GM12875 (cell line): ENCODE results near the gene TAF1A.

ENCODE experiments used
- H3K4me3 ChIP-seq: one replicate; pipeline ENCODE4 v1.5.1; 2011; ENCODE audit warnings: low read depth, low read length, control low read depth
- CTCF ChIP-seq: IDR thresholded peaks from 2 replicates; pipeline ENCODE4 v1.5.1; 2011; ENCODE audit warnings: low read depth, mild to moderate bottlenecking, control low read depth, inconsistent platforms, low read length, moderate library complexity, borderline replicate concordance; ENCODE audit not compliant: insufficient read depth

The TAF1A gene

GRCh38 chr1:222589462-222590302, at the start of gene TAF1A:
Gene TAF1A (minus strand): TSS chr1:222589933.
- TF ChIP-seq CTCF, result no peak

GRCh38 chr1:222634180-222635013, 44.7 kb upstream of the TAF1A start:
- no peak overlapping the region for H3K4me3 ChIP-seq
- peak; percentile 67; the same call in 1 of the 2 replicates for TF ChIP-seq CTCF

More at GRCh38 chr1:222589462-222590302, at the start of gene TAF1A:
- H3K4me3 ChIP-seq, result peak within 1 kb of the TSS; percentile 67

- H3K4me3 ChIP-seq, result no peak overlapping the region
- TF ChIP-seq CTCF, result no peak
Measured at GRCh38 chr1:222632749-222633148, 43.0 kb upstream of the TAF1A start.

- no peak overlapping the region for H3K4me3 ChIP-seq
- TF ChIP-seq CTCF, result no peak
Measured at GRCh38 chr1:222631611-222632208, 42.0 kb upstream of the TAF1A start.

- TF ChIP-seq CTCF, result no peak
- H3K4me3 ChIP-seq, result no peak overlapping the region
Measured at GRCh38 chr1:222629921-222630535, 40.3 kb upstream of the TAF1A start.

- no peak for TF ChIP-seq CTCF
Measured at GRCh38 chr1:222627232-222627631, 37.5 kb upstream of the TAF1A start.

More at GRCh38 chr1:222627232-222627631, 37.5 kb upstream of the TAF1A start:
- H3K4me3 ChIP-seq, result no peak overlapping the region
